Prostate gland (tissue), 2 donors: ENCODE results near the gene MYDGF. TPM values are rescaled to one million over a fixed set of nuclear protein-coding genes. Genes with fewer than 3 reads are reported as not detected.

Experiments
- DNase-seq: peaks from one replicate; pipeline ENCODE4 v3.0.0-alpha.2; 2019; ENCODE audit warnings: low spot score
- H3K27ac ChIP-seq, 2 donors: fragments of 200-600 bp; sonication (generic); 2 replicates each; pipeline ENCODE4 v1.5.1; 2017 to 2019
- H3K27me3 ChIP-seq: fragments of 200-600 bp; sonication (generic); replicated peaks from 2 replicates; pipeline ENCODE4 v1.5.1; 2019; ENCODE audit not compliant: insufficient read depth
- H3K36me3 ChIP-seq, 2 donors: fragments of 200-600 bp; sonication (generic); 1 replicate in 1 of 2; 2 replicates in 1 of 2; pipeline versions ENCODE4 v1.5.1 to v1.8.1; 2017 to 2019
- H3K4me1 ChIP-seq: fragments of 200-600 bp; sonication (generic); replicated peaks from 2 replicates; pipeline ENCODE4 v1.5.1; 2019
- H3K4me3 ChIP-seq, 2 donors: fragments of 200-600 bp; sonication (generic); 2 replicates each; pipeline ENCODE4 v1.5.1; 2017 to 2019
- H3K9me3 ChIP-seq: fragments of 200-600 bp; sonication (generic); 2 replicates; pipeline ENCODE4 v1.5.1; 2017
- POLR2A ChIP-seq: fragments of 450-650 bp; IDR thresholded peaks from one replicate; pipeline ENCODE4 v1.6.1; 2016; ENCODE audit warnings: antibody characterized with exemption, mild to moderate bottlenecking
- POLR2AphosphoS5 ChIP-seq: sonication (generic); formaldehyde crosslinking; IDR thresholded peaks from one replicate; pipeline ENCODE4 v1.6.1; 2017; ENCODE audit warnings: antibody characterized with exemption
- WGBS: methylation state at CpG from one replicate; pipeline ENCODE4 v1.1.5; 2018; 5-methylcytosine and 5-hydroxymethylcytosine counted together
- intact Hi-C: fragments of 100-400 bp; cut with DNase I; formaldehyde crosslinking; loops from one replicate; pipeline ENCODE4 v1.14.2; 2022
- total RNA-seq, 2 donors: library from RNA; depleted of rRNA; stranded (reverse); fragments of >200 nt; gene quantifications; one replicate each; pipeline ENCODE4 v1.1.0, GENCODE V29; 2016
- TF ChIP-seq, protein P1 (sequence below), 4 experiments: fragments of 200-600 bp in 2 of 4; fragments of 450-650 bp in 2 of 4; sonication (generic) in 2 of 4; IDR thresholded peaks; 1 replicate in 3 of 4; 2 replicates in 1 of 4; pipeline ENCODE4 v1.5.1; 2016 to 2019; ENCODE audit warnings: antibody characterized with exemption in 4 of 4, mild to moderate bottlenecking in 2 of 4, moderate library complexity in 2 of 4

Gene MYDGF
- total RNA-seq, result 100 to 1,000 TPM in 1 of 2 donors, 10 to 100 TPM in 1; 70.9 to 116 TPM

DNA sequence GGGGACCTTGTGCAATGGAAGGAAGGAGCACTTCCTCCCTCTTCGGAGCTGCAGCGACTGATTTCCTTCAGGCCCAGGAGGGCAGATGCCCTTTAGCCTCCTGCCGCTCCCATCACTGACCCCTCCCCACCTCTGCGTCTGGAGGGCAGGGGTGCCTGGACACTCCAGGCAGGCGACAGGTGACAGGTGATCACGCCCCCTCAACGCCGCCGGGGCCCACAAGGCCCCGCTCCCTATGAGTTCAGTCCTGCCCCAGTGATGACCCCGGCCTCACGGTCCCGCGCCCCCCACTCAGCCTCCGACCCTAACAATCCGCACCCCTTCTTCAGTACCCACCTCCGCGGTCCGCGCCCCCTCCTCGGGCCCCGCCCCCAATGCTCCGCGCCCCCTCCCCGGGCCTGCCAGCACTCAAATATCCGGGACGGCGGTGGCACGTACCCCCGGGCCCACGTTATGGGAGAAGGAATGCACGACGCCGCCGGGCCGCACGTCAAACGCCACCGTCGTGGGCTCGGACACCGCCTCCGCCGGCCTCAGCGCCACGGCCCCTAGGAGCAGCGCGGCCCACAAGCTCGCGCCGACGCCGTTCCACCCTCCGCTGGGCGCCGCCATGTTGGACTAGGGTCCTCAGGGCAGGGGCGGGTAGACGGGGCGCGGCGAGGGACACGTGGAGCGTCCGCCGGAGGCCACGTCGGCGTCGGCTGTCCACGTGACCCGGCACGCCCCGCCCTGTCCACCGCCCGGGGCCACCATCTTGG is at the start of gene MYDGF:
Gene MYDGF, minus strand, starts transcription at position 620 of the 758 bp plus-strand sequence. Its CDS starts 8 bp downstream, at position 612.
- intact Hi-C loops, result no loop called here
- DNase-seq, result peak; percentile 86
- H3K27ac ChIP-seq, result peak within 1 kb of the TSS; percentile 57 to 72
- no peaks in the 10 kb centered on the region for H3K36me3 ChIP-seq
- peak within 1 kb of the TSS; percentile 70 to 78 for H3K4me3 ChIP-seq
- no peaks in the 10 kb centered on the region for H3K27me3 ChIP-seq
- H3K9me3 ChIP-seq, result no peaks in the 10 kb centered on the region
- WGBS, result under 1% methylated on average over 33 of the region's 75 CpGs
- H3K4me1 ChIP-seq, result peaks cover 4% of the 10 kb centered on the region
- TF ChIP-seq, protein P1, sequence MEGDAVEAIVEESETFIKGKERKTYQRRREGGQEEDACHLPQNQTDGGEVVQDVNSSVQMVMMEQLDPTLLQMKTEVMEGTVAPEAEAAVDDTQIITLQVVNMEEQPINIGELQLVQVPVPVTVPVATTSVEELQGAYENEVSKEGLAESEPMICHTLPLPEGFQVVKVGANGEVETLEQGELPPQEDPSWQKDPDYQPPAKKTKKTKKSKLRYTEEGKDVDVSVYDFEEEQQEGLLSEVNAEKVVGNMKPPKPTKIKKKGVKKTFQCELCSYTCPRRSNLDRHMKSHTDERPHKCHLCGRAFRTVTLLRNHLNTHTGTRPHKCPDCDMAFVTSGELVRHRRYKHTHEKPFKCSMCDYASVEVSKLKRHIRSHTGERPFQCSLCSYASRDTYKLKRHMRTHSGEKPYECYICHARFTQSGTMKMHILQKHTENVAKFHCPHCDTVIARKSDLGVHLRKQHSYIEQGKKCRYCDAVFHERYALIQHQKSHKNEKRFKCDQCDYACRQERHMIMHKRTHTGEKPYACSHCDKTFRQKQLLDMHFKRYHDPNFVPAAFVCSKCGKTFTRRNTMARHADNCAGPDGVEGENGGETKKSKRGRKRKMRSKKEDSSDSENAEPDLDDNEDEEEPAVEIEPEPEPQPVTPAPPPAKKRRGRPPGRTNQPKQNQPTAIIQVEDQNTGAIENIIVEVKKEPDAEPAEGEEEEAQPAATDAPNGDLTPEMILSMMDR (IDR thresholded peaks at IDR 0.05), result no peak
- peak; percentile 90 for TF ChIP-seq POLR2AphosphoS5
- TF ChIP-seq POLR2A, result peak; percentile 66

DNA sequence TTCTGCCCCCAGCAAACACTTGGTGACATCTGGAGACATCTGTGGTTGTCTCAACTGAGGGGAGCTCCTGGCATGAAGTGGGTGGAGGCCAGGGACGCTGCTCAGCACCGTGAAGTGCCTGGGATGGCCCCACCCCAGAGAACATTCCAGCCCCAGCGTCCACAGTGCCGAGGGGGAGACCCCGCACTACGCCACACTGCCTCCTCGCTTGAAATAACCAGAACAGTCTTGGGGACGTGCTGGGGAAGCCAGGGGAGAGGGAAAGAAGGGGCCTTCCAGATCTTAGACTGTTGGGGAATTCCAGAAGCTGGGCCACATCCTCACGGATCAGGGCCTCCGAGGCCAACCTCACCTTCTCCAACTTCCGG is 49.3 kb upstream of the MYDGF start:
- TF ChIP-seq POLR2A, result no peak
- TF ChIP-seq POLR2AphosphoS5, result no peak
- TF ChIP-seq, protein P1 (IDR thresholded peaks at IDR 0.05), result no peak
- DNase-seq, result no peak
- H3K4me3 ChIP-seq, result no peak overlapping the region
- peaks cover 17% of the 10 kb centered on the region for H3K4me1 ChIP-seq
- intact Hi-C loops, result no loop called here
- H3K36me3 ChIP-seq, result peaks cover 0 to 15% of the 10 kb centered on the region in 2 donors
- H3K27me3 ChIP-seq, result no peaks in the 10 kb centered on the region
- H3K27ac ChIP-seq, result no peak overlapping the region
- no peaks in the 10 kb centered on the region for H3K9me3 ChIP-seq
- WGBS, result 85% methylated on average over 11 of the region's 11 CpGs

DNA sequence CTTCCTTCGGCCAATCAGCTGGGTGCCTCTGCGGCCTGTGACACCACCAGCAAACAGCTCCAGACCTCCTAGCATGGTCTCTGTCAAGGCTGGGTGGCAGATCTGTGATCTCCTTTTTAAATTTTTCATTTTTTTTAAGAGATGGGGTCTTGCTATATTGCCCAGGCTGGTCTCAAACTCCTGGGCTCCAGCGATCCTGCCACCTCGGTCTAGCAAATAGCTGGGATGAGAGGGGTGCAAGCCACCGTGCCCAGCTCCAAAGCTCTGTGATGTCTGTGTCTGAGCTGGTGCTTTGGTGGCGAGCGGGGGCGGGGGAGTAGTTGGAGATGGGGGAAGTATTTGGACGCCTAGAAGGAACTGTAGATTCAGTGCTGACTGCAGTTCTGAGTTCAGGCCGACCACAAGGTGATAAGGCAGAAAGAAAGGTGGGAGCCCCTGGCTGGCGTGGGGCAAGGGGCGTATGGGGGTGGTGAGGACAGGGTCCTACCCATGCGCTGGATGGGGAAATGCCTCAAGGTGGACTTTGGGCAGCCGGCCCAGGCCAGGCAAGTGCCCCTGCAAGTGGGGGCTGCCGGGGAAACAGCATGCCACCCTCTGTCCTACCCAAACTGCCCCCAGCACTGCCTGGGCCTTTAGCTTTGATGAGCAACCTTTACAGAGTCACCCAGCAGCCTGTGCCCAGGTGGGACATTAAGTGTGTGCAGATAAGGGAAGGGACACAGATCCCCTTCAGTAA is 48.0 kb upstream of the MYDGF start:
- Histone ChIP-seq H3K9me3 (no peaks in the 10 kb centered on the region), H3K27me3 (no peaks in the 10 kb centered on the region), H3K4me1 (peaks cover 25% of the 10 kb centered on the region), H3K27ac (peak overlapping the region; percentile 28 to 46), H3K36me3 (peaks cover 0 to 15% of the 10 kb centered on the region in 2 donors), H3K4me3 (no peak overlapping the region)
- no peak for DNase-seq
- WGBS, result 86% methylated on average over 15 of the region's 15 CpGs
- intact Hi-C loops, result no loop called here
- TF ChIP-seq POLR2AphosphoS5 (no peak), POLR2A (no peak)
- TF ChIP-seq, protein P1 (IDR thresholded peaks at IDR 0.05), result no peak

DNA sequence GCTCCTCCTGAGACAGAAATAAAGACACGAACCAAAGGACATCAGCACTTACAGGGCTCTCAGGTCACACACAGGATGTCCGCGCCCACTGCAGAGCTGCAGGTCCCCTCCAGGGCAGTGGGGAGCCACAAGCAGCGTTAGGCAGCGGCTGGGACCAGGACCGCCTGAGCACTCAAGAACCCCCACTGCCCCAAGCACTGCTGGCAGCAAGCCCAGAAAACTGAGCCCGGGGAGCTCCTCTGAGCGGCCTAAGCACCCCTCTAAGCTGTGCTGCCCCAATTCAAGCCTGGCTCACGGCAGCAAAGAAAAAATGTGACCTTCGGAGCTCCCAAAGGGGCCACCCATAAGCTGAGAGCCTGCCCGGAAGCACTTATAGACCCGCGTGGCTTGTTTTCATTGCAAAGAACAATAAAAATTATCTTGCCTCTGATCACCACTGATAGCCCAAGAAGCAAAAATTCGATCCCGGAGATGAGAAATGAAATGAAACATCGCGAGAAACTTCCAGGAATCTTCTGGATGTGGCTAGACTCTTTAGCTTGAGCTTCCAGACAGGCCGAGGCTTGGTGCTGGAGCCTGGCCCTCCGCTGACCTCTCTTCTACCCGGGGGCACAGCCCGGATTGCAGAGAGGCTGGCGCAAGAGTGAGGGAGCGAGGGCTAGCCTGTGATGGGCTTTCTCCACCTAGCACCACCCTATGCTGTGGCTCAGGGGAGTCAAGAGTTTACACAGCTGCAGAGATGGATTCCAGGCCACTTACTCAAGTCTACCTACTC is 47.2 kb upstream of the MYDGF start:
- intact Hi-C loops, result no loop called here
- H3K4me1 ChIP-seq, result peaks cover 23% of the 10 kb centered on the region
- TF ChIP-seq POLR2AphosphoS5 (no peak), POLR2A (no peak)
- TF ChIP-seq, protein P1 (IDR thresholded peaks at IDR 0.05), result no peak
- H3K27me3 ChIP-seq, result no peaks in the 10 kb centered on the region
- no peaks in the 10 kb centered on the region for H3K9me3 ChIP-seq
- H3K27ac ChIP-seq, result peak overlapping the region; percentile 28 to 46
- no peak overlapping the region for H3K4me3 ChIP-seq
- DNase-seq, result no peak
- peaks cover 0 to 15% of the 10 kb centered on the region in 2 donors for H3K36me3 ChIP-seq
- WGBS, result 41% methylated on average over 23 of the region's 23 CpGs
